HepG2 (cell line): ENCODE results near the gene CARS1. TPM values are rescaled to one million over a fixed set of nuclear protein-coding genes. Genes with fewer than 3 reads are reported as not detected.
A peak's percentile ranks its signal among the peaks of the same experiment; 100 is the strongest.

Experiments used
- ADNP ChIP-seq: sonication (generic); formaldehyde crosslinking; IDR thresholded peaks from 2 replicates; pipeline ENCODE4 v1.4.0; 2020; ENCODE audit warnings: missing genetic modification reagents
- ARID3A ChIP-seq: IDR thresholded peaks from 2 replicates; pipeline ENCODE4 v1.6.1; 2012; ENCODE audit warnings: low read depth, low read length, improper control_type of control experiment
- ARNT ChIP-seq: fragments of 450-650 bp; IDR thresholded peaks from 2 replicates; pipeline ENCODE4 v1.6.1; 2017
- HIC2 ChIP-seq: sonication (generic); formaldehyde crosslinking; IDR thresholded peaks from 2 replicates; pipeline ENCODE4 v1.9.0; 2022; ENCODE audit warnings: low read depth, missing genetic modification reagents
- IKZF5 ChIP-seq: IDR thresholded peaks from 2 replicates; pipeline ENCODE4 v1.6.1; 2018; ENCODE audit warnings: missing genetic modification reagents, mild to moderate bottlenecking, missing compliant biosample characterization
- ISL2 ChIP-seq: sonication (generic); formaldehyde crosslinking; IDR thresholded peaks from 2 replicates; pipeline ENCODE4 v1.5.0; 2020; ENCODE audit warnings: missing genetic modification reagents
- KLF9 ChIP-seq: IDR thresholded peaks from 2 replicates; pipeline ENCODE4 v1.6.1; 2016; ENCODE audit warnings: low read depth
- MLLT10 ChIP-seq: sonication (generic); formaldehyde crosslinking; IDR thresholded peaks from 2 replicates; pipeline ENCODE4 v1.4.0; 2020; ENCODE audit warnings: missing genetic modification reagents
- MYPOP ChIP-seq: sonication (generic); formaldehyde crosslinking; IDR thresholded peaks from 2 replicates; pipeline ENCODE4 v1.8.1; 2023; ENCODE audit warnings: mild to moderate bottlenecking, moderate library complexity, missing genetic modification reagents
- NFIC ChIP-seq: IDR thresholded peaks from 2 replicates; pipeline ENCODE4 v1.6.1; 2012; ENCODE audit warnings: mild to moderate bottlenecking, low read length, inconsistent platforms
- NR3C1 ChIP-seq: sonication (generic); formaldehyde crosslinking; IDR thresholded peaks from 2 replicates; pipeline ENCODE4 v1.4.0; 2020; ENCODE audit warnings: missing genetic modification reagents
- POGZ ChIP-seq: sonication (generic); formaldehyde crosslinking; IDR thresholded peaks from 2 replicates; pipeline ENCODE4 v1.4.0; 2020; ENCODE audit warnings: mild to moderate bottlenecking, missing genetic modification reagents
- SP140L ChIP-seq: sonication (generic); formaldehyde crosslinking; IDR thresholded peaks from 2 replicates; pipeline ENCODE4 v1.4.0; 2020; ENCODE audit warnings: missing genetic modification reagents, borderline replicate concordance
- SRF ChIP-seq: IDR thresholded peaks from 2 replicates; pipeline ENCODE4 v1.6.1; 2011; ENCODE audit warnings: mild to moderate bottlenecking, low read depth, low read length, moderate library complexity
- ZBTB49 ChIP-seq: sonication (generic); formaldehyde crosslinking; IDR thresholded peaks from 2 replicates; pipeline ENCODE4 v1.4.0; 2020; ENCODE audit warnings: missing genetic modification reagents, borderline replicate concordance
- ZGPAT ChIP-seq: IDR thresholded peaks from 2 replicates; pipeline ENCODE4 v1.6.1; 2016; ENCODE audit warnings: mild to moderate bottlenecking
- ZNF101 ChIP-seq: sonication (generic); formaldehyde crosslinking; IDR thresholded peaks from 2 replicates; pipeline ENCODE4 v1.4.0; 2020; ENCODE audit warnings: mild to moderate bottlenecking, low read depth, missing genetic modification reagents, borderline replicate concordance
- ZNF296 ChIP-seq: sonication (generic); formaldehyde crosslinking; conservative IDR thresholded peaks from 2 replicates; pipeline ENCODE4 v1.5.0; 2020; ENCODE audit warnings: mild to moderate bottlenecking, missing genetic modification reagents
- ZNF607 ChIP-seq: sonication (generic); formaldehyde crosslinking; IDR thresholded peaks from 2 replicates; pipeline ENCODE4 v1.5.1; 2020; ENCODE audit warnings: missing genetic modification reagents, mild to moderate bottlenecking, borderline replicate concordance
- ZSCAN20 ChIP-seq: sonication (generic); formaldehyde crosslinking; IDR thresholded peaks from 2 replicates; pipeline ENCODE4 v1.4.0; 2020; ENCODE audit warnings: missing genetic modification reagents, mild to moderate bottlenecking, borderline replicate concordance
- polyA plus RNA-seq, 8 experiments: library from polyadenylated mRNA; depleted of rRNA in 3 of 8; stranded (reverse) in 7 of 8; unstranded in 1 of 8; fragments of >200 nt; fragmentation: Illumina TruSeq in 4 of 8; extraction: Trizol in 4 of 8; gene quantifications; 2 replicates each; pipeline versions ENCODE4 v1.2.1 to v1.2.3, GENCODE V29; 2011 to 2016; ENCODE audit warnings: low read depth in 4 of 8, missing spikeins in 1 of 8, mixed read lengths in 1 of 8; ENCODE audit not compliant: insufficient read depth in 1 of 8
- total RNA-seq, 5 experiments: library from RNA; depleted of rRNA; stranded (reverse); fragments of >200 nt; fragmentation: Illumina TruSeq; extraction: Trizol; gene quantifications; 2 replicates each; pipeline ENCODE4 v1.2.3, GENCODE V29; 2016; ENCODE audit warnings: low read depth in 1 of 5

Gene CARS1
- total and polyA plus RNA-seq, 2 of the 13 experiments (the other 11 are each of a cell fraction or from before 2014, with no cell fraction given) = 33.8 to 47.0 TPM

GRCh38 chr11:3057069-3057963, at the start of gene CARS1 (continued):
- no peak for TF ChIP-seq ADNP (CRISPR knock-in tag)
- peak; percentile 76; the same call in 1 of the 2 replicates for TF ChIP-seq ZNF101 (CRISPR knock-in tag)
- TF ChIP-seq IKZF5 (CRISPR knock-in tag) = peak; percentile 78
- no peak for TF ChIP-seq HIC2 (CRISPR knock-in tag)
- peak; percentile 14; the same call in 1 of the 2 replicates for TF ChIP-seq ZSCAN20 (CRISPR knock-in tag)
- peak; percentile 80 for TF ChIP-seq ZGPAT (CRISPR knock-in tag)
- TF ChIP-seq SRF = no peak
- peak; percentile 69 for TF ChIP-seq POGZ (CRISPR knock-in tag)
- TF ChIP-seq ISL2 (CRISPR knock-in tag) = peak; percentile 73
- TF ChIP-seq ZBTB49 (CRISPR knock-in tag) = no peak
- TF ChIP-seq ARID3A = no peak
- TF ChIP-seq MLLT10 (CRISPR knock-in tag) = no peak
- TF ChIP-seq ZNF607 (CRISPR knock-in tag) = peak; percentile 35; the same call in 1 of the 2 replicates
- TF ChIP-seq KLF9 = no peak
- no peak; the same call in 1 of the 2 replicates for TF ChIP-seq MYPOP
- no peak for TF ChIP-seq NFIC
- TF ChIP-seq SP140L (CRISPR knock-in tag) = no peak
- no peak for TF ChIP-seq ARNT
- TF ChIP-seq NR3C1 (CRISPR knock-in tag) = no peak
- TF ChIP-seq ZNF296 (CRISPR knock-in tag) = no peak
